Astrocyte of the hippocampus (primary cell): Measurements from ENCODE around the gene DUSP6.
A peak's percentile ranks its signal among the peaks of the same experiment; 100 is the strongest.
"Not testable (repeated sequence)": the region's sequence is repeated elsewhere in the genome, so short reads cannot be mapped to it uniquely, and the experiment has no call there.

Experiments used
- DNase-seq: peaks from one replicate; pipeline ENCODE4 v3.0.0; 2011; ENCODE audit warnings: low read depth, low spot score

The DUSP6 gene

GRCh38 chr12:89351489-89352241 lies 636 bp downstream of the DUSP6 start:
- peak; percentile 74 for DNase-seq

GRCh38 chr12:89350630-89351488 lies 1.4 kb downstream of the DUSP6 start:
- peak; percentile 57 for DNase-seq

- DNase-seq, result no peak
These were observed 2.1 kb downstream of the DUSP6 start for GRCh38 chr12:89350260-89350629.

GRCh38 chr12:89349814-89350213 lies 2.5 kb downstream of the DUSP6 start:
- peak; percentile 64 for DNase-seq

- DNase-seq, result peak; percentile 35
These were observed 3.2 kb downstream of the DUSP6 start for GRCh38 chr12:89348894-89349699.

GRCh38 chr12:89347325-89347829 lies 4.9 kb downstream of the DUSP6 start:
- DNase-seq, result no peak

- DNase-seq, result peak; percentile 44
These were observed 5.5 kb downstream of the DUSP6 start for GRCh38 chr12:89346741-89347324.

GRCh38 chr12:89345830-89346740 lies 6.2 kb downstream of the DUSP6 start:
- DNase-seq, result peak; percentile 52

- no peak for DNase-seq
These were observed 6.9 kb downstream of the DUSP6 start for GRCh38 chr12:89345376-89345775.

- DNase-seq, result no peak
These were observed 7.5 kb downstream of the DUSP6 start for GRCh38 chr12:89344862-89345202.

- no peak for DNase-seq
These were observed 8.0 kb downstream of the DUSP6 start for GRCh38 chr12:89344043-89344861.

GRCh38 chr12:89343127-89343526 lies 9.2 kb downstream of the DUSP6 start:
- DNase-seq, result peak; percentile 65

- DNase-seq, result no peak
These were observed 11.4 kb downstream of the DUSP6 start for GRCh38 chr12:89340861-89341260.

- DNase-seq, result no peak
These were observed 12.8 kb downstream of the DUSP6 start for GRCh38 chr12:89339526-89339925.

GRCh38 chr12:89337136-89337535 lies 15.2 kb downstream of the DUSP6 start:
- DNase-seq, result not testable (repeated sequence)

GRCh38 chr12:89335452-89336244 lies 16.7 kb downstream of the DUSP6 start:
- DNase-seq, result no peak

- DNase-seq, result no peak
These were observed 17.6 kb downstream of the DUSP6 start for GRCh38 chr12:89334548-89335169.

- no peak for DNase-seq
These were observed 18.6 kb downstream of the DUSP6 start for GRCh38 chr12:89333564-89334252.
